NCI-H748 (cell line): ENCODE data around the gene TWIST2.

ENCODE experiments used
- DNase-seq: peaks from one replicate; lab custom pipeline; 2025; ENCODE audit not compliant: unreplicated experiment; lab: John Stamatoyannopoulos, UW

The TWIST2 gene

DNA sequence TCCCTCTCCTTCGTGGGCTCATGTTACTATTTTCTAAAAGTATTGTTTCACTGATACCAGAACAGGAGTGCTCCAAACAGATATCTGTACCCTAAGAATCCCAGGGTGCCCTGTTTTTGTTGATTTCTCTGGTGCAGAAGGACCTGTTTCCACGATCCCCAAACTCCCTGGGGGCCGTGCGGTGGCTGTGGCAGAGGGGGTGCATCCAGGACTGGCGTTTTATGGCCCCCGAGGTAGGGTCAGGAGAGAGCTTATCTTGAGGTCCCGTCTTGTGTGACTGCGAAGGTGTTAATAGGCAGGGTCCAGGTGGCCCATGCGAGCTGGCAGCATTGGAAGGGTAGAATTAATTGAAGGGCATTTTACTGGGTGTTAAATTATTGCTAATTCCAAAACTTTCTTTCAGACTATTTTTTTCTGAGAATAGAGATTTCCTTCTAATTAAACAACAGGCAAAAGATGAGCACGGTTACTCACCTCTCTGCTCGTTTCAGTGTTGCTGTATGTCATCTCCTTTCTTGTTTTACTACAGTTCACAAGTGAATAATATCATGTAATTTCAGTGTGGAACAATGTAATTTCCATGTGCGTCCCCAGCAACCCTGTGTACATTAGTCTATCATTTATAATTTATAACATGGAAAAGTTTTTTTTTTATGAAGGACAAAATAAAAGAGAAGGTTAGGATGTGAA lies 8.2 kb downstream of the TWIST2 start:
- DNase-seq = no peak

DNA sequence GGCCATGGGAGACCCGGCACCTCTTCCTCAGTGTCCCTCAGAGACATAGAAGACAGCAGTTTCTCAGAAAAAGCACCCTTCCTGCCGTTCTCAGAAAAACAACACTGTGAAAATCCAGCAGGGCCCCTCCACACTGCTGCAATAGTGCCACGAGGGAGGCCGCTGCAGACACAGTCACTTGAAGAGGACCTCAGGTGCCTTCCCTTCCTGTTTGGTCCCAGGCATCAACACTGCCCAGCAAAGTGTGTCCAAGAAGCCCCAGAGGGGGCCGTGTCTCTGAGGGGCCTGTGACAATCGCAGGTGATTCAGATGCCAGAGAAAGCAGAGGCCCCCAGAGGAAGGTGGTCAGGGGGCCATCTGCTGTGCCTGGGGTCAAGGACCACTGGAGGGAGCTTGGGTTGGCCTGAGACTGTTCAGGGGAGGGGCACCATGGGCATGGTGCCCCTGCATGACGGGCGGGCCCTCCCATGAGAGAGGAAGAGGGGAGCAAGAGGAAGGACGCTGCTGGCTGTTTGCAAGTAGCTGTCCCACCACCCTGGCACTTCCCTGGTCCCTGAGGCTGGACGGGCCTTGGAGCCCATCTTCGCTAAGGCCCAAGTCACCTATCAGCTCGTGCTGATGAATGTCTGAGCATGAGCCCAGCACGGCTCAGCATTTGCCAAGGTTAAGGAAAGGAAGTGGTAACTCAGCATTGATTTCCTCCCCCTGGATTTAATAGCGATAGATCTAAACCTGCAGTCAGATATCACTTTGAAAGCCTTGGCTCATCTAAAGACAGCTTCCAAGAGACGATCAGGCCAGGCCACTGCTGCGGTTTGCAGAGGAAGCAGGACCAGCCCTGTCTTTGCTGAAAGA lies 9.1 kb downstream of the TWIST2 start:
- DNase-seq = no peak

DNA sequence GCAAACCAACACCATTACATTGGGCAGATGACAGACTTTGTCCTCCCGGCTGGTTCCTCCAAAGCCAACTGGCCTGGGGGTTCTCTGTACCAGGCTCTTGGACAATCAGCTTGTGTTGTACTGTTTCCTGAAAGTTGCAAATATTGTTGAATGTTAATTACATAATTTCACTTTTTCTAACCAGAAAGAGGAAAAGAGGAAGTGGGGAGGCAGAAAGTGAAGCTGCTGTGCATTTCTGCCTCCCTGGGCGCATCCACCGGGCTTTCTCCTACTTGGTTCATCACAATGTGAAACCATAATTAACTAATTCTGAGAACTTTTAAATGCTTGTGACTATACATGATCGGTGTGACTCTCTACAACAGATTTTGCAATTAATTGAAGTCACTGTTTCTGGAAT lies 10.1 kb downstream of the TWIST2 start:
- no peak for DNase-seq

DNA sequence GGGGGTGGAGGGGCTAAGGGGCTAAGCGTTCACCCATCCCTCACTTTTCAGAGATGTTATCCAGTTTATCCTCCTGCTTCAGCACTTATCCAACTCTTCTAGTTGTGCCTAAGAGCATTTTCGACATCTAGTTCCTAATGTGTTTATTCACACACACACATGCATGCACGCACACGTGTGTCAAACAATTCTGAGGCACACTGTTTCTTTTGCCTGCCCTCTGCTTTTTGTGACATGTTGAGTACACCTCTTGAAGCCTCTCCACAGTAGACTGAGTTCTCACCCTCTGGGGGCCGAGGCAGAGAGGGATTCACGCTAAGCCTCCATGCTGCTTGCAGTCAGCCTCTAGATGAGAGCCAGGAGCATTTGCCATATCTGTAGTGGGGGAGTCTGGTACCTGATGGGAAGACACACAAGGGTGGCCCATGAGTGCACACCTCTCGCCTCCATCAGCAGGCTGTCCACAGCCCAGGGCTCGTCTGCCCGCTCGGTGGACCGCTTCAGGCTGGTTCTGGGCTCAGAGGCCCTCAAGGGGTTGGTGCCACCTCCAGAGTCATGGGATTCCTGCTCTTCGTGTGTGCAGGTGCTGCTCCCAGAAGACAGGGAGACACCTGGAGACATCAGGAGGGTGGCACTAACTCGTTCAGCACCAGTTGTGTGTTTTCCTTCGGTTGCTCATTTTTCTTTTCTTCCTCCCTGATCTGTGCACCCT lies 11.9 kb downstream of the TWIST2 start:
- DNase-seq = no peak

DNA sequence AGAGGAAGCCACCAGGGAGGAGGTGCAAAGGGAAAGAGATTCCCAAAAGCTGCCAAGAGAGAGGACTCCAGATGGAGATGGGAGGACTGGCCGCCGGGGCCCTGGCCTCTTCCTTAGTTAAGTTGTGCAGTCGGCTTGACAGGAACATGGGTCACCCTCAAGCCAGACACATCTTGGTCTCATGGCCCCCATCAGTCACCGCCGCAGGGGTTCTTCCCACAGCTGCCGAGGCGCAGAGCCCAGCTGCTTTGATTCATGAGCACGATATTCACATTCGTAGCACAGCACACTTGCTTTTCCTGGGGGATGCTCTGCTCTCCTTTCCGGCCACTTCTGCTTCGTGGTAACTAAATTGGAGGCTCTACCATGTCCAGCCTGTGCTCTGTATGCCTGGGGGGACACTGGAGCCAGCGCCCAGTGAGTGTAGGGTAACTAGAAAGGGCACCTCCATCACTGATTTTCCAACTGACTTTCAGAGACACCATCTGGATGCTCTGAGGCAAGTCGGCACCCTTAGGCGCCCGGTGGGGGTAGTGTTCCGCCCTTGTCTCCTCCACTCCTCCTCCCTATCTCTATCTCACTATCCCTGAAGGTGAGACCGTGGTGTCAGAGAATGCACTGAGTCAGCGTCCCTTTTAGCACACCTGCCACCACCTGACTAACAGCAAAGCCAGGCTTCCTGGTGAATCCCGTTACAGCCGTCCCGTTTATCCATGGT lies 13.3 kb downstream of the TWIST2 start:
- DNase-seq = no peak

DNA sequence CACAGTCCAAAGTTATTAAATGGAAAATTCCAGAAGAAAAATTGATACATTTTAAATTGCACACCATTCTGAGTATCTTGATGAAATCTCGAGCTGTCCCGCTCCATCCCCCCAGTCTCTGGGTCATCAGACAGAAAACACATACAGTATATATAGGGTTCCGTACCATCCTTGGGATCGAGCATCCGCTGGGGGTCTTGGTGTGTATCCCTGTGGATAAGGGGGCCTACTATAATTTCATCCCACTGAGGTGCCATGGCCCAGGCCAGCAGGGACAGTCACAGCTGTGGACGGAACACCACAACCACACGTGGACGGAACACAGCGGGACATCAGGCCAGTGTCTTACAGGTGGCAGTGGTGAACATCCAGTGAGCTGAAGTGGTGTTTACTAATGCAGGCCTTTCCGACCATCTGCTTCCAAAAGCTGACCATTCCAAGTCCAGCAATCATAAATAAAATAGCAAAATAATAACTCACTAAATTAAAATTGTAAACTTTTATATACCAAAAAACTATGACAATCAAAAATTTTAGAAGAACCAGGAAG lies 14.0 kb downstream of the TWIST2 start:
- DNase-seq = no peak

DNA sequence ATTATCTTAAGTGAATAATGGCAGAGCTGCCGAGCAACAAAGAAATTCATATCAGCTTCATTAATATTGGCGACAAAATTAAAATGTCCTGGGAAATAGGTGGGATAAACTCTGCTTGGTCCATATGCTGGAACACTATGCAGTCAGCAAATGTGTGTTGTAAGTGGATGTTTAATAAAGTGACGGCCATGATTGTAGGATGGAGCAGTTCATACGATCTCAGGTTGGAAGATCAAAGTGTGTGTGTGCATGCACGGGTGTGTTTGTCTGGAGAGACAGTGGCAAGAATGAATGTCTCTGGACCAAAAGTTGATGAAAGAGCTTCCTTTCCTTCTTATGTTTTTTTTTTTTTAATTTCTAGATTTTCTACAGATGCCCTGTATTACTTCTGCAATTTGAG lies 14.8 kb downstream of the TWIST2 start:
- no peak for DNase-seq

DNA sequence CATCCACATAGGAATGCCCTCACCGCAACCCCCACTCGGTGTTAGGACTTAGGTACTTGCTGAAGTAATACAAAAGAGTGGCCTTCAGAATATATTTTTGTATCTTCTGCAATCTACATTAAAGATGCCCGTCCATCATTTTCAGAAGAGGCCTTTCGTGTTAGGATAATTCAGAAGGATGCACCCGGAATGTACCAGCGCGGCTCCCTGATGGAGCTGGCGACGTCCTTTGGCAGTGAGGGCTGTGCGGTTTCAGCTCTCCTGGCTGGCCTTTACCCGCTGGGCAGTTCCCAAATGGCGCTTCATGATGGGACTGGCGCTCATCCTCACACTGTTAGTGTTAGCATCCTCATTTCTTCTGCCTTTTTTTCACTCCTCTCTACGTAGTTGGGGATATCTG lies 15.3 kb downstream of the TWIST2 start:
- DNase-seq = no peak

DNA sequence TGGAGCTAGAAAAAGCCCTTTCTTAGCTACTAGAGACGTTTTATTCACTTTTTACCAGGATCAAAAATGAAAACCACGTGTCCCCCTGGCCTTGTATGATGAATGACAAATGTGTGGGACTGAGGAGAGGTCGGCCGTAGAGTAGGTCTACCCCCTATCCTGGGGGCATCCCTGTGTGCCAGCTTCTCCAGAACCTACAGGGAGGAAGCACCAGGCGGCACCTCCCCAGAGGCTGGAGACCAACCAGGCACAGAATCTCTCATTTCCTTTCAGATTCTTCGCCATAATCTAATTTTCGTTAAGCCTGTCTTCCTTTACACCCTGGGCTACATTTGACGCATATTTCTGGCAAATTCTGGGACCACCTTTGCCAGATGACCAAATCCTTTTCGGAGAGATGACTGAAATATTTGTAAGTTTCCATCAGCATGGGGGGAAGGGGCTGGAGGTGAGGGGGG lies 15.9 kb downstream of the TWIST2 start:
- DNase-seq = no peak

DNA sequence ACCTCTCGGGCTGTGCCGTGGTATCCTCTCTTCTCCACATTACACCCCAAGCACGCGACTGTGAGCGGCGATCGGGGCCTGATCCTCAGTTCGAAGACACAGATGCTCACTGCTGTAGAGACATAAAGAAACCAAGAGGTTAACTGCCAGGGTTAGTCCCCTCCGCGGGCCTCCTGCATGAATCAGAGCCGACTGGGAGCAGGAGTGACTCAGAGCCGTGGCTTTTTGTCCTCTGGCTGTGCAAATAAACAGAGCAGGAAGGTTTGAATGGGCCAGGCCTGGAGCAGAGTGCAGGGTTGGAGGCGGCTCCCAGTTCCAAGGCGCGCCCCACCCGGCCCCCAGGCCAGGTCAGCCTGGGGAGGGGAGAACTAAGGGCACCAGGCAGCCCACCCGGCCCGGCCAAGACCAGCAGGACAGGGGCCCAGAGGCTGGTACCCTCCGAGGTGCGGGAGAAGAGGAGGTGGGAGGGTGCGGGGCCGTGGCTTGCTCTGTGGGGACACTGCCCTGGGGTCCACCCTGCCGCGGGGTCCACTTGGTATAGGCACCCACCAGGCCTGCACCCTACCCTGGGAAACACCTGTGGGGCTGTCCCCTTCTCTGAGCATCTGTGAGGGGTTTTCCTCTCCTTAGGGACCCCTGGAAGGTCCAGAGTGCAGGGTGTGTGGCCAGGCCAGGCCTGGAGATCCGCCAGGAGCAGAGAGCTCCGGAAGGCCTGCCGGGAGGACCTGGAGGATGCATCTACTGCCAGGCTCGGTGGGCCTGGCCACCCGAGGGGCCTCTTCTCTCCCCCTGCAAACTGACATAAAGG lies 16.5 kb downstream of the TWIST2 start:
- peak; percentile 55 for DNase-seq

DNA sequence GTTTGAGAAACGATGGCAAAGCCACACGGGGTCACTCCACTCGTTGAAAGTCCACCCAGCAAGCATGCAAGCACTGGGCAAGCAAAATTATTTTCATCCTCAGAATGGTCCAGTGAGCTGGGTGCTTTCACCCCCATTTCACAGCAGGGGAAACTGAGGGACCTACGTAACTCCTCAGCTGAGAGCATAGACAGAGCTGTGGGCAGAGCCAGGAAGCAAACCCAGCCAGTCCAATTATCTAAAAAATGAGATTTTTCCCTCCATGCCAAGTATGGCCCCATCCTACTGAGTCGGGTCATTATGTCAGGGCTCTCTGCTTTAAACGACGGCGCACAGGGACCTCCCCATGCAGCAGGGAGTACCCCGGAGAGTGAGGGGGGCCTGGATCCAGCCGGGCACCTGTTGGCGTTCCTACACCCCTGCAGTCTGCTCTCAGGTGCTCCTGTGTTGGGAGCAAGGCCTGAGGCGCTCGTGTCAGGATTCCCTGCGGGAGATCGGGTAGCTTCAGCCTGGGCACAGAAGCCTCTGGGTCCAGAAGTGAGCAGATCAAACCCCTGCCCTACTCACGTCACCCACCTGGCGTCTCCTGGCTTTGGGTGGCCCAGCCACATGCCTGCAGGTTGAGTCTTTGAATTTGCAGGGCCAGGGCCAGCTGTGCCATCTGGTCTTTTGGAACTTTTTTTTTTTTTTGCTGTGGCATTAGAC lies 17.3 kb downstream of the TWIST2 start:
- DNase-seq = no peak

DNA sequence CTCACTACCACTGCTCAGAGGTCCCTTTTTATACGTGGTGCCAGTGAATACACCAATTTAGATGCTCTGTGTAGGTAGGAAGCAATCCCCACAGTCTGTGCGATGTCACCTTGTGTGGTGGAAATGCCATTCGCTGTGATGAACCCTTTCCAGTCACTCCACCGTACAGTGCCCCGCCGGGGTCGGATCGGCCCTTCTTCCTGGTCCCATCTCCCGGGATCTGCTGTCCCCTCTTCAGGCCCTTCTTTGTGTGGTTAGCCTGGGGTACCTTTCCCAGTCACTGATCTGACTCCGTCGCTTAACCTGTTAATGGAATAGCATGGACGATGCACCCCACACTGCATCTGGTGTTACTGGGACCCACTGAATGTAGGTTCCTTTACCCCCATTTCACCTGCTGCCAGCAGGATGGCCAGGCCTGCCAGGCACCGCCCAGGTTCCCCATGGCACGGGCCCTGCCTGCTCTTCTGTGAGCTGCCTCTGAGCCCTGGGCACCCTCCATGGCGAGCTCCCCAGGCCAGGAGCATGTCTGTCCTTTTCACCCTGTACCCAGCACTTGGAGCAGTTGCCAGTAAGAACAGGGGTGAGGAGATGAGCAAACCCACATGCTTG lies 18.0 kb downstream of the TWIST2 start:
- DNase-seq = no peak

DNA sequence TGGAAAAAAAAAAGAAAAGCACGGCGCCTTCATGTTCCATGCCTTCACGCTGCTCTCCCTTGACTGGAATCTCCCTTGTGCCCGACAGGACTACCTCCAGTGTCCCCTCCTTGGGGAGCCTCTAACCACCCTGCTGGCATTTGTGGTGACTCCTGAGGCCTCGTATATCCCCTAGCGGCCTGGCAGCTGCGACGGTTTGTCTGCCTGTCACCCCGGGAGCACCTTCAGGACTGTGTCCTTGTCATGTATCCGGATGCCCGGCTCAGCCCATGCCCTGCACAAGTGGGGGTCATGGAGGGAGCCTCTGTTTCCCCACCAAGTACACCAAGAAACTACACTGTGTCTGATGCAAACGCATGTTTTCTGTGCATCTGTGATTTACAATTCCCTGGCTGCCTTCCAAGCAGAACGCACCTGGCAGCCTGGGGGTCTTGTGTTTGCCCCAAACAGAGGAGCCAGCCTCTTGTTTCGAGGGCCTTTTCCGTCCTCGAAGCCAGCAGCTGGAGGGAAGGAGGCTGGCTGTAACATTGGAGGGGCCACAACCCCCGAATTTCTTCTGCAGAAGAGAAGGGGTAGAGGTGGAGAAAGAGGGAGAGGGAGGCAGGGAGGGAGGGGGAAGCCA lies 18.9 kb downstream of the TWIST2 start:
- peak; percentile 17 for DNase-seq

DNA sequence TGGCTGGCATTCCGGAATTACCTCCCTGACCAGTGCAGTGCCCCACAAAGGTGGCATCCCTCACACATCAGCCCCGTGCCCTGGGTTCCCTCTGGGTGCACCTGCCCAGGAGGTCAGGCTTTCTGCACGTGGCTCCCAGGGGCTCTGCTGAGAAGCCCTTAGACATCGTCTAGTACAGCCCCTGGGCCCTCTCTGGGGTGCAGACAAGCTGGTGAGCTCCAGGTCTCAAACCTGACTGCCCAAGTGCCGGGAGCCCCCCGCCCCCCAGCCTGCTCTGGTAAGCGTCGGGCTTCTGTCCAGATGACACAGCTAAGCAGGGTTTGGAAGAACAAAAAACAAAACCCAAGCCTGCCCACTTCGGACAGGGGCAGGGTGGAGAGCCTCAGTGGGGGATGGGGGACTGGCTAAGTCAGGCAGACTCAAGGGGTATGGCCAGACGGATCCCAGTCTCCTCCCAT lies 20.2 kb downstream of the TWIST2 start:
- DNase-seq = no peak

DNA sequence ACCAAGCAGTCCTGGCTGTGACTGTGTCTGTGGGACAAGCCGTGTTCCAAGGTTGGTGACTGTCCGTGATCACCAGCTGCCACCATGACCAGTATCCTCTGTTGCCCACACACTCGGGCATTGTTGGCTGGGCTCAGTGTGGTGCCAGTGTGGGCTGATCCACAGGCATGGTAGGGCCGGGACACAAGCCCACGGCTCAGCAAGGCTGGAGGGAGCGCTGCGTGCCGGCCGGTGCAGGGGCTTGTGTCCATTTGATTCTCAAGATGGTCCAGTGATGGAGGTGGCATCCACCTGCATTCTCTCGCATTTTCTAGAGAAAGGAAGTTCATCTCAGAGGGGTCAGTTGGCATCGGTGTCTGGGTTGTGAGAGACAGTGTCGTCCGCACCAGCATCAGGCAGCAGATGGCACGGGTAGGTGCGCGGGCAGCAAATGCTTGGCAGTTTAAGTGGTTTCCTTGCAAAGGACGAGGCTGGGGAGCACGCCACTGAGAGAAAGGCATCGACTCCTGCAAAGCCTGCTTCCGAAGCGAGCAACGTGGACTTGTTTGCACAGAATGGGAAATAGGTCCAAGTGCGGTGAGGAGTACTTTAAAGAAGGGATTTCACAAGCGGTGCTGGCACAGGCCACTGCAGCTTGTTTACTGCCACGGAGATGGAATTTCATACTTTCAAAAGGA lies 20.9 kb downstream of the TWIST2 start:
- DNase-seq = no peak

DNA sequence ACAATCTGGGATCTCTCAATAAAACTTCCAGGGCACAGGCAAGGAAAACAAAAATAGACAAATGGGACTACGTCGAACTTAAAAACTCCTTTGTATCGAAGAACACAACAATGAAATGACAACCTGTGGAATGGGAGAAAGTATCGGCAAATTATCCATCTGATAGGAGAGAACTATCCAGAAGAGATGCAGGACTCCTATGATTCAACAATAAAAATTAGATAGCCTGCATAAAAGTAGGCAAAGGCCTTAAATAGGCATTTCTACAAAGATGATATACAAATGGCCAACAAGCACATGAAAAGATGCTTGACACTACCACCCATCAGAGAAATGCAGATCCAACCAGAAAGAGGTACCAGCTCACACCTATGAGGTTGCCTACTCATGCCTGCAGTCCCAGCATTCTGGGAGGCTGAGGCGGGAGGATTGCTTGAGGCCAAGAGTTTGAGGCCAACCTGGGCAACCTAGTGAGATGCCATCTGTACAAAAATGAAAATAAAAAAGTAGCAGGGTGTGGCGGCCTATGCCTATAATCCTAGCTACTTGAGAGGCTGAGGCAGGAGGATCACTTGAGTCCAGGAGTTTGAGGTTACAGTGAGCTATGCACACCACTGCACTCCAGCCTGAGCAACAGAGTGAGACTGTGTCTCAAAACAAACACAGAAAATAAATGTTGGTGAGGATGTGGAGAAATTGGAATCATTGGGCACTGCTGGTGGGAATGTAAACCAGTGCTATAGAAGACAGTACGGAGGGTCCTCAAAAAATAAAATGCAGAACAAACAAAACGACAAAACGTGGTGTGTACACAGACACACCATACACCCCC lies 21.6 kb downstream of the TWIST2 start:
- no peak for DNase-seq

DNA sequence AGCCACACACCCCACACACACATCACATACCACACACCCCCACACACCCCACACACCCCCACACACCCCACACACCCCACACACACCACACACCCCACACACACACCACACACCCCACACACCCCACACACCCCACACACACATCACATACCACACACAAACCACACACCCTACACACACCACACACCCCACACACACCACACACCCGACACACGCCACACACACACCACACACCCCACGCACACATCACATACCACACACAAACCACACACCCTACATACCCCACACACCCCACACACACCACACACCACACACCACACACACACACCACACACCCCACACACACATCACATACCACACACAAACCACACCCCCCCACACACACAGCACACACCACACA lies 22.4 kb downstream of the TWIST2 start:
- no peak for DNase-seq
